Measurements from ENCODE around the gene STARD3NL. TPM values are rescaled to one million over a fixed set of nuclear protein-coding genes. Genes with fewer than 3 reads are reported as not detected.
A peak's percentile ranks its signal among the peaks of the same experiment; 100 is the strongest.

STARD3NL gene
- total RNA-seq, 1 experiment from 2014 or later: 30.6 TPM

DNA sequence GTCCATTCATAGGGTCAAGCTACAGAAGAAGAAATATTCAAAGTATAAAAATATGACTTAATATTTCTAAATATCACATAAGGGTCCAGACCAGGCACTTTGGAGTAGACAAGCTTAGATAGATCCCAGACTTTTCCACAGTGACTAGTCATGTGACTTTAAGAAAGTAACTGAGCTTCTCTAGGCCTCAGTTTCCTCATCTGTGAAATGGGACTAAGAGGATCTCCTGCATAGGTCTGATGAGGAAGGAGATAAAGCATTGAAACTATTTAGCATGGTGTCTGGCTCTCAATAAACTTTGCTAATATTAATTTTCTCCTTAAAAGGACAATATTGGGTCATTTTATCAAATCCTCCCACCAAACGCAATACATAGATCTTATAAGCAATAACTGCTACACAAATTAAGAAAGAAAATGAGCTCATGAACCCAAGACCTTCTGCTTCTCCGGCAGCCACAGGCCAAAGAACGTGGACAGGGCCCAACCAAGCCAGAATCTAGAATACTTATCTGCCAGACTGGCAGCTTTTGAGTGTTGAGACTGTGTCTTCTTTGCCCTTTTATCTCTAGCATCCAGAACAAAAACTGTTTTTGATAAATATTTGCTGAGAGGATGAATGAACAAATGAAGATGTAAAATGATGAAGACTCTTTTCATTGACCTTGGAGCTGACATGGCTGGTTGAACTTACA, 97.0 kb downstream of the STARD3NL start (continued):
- no peak for TF ChIP-seq ZNF138 (CRISPR knock-in tag; conservative IDR thresholded peaks at IDR 0.05)

DNA sequence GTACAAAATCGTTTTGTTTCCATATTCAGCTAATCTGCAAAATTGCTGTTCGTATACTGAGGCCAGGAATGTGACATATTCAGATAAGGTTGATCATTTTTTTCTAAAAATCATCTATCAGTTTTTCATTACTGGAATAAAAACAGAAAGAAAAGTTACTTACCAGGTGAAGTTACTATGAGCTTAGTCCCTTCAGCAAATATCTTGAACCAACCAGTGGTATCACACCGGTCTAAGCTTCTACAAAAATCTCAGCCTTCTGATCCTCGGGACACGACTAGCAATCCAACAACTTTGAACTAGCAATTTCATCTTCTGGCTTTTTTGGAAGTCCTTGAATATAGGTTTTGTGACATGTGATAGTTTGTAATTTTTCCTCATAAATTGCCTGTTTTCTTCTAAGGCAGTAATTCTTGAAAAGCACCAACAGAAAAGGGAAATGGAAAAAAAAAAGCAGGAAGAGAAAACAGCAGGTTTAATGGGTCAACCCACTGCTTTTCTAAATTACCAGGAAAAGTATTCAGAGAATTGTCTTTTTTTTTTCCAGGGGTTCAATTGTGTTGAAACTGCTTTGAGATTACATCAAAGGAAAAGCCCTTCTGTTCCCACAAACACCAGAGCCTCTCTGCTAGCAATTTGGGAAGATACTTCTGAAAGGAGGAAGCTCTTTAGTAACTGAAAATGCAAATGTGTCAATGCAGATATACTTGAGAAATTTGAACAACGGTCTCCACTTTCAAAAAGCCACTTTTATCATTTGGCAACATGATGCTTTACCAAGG, 98.2 kb downstream of the STARD3NL start:
- ChIA-PET CTCF (interaction anchor here (1.0 to 2.3 kb wide), 2 partner anchors 59 to 92 kb away, joined by 3 to 6 read pairs; no protein-coding TSS in a partner anchor), POLR2A (no interaction called here)
- no peak for DNase-seq (ENCODE audit: low spot score)
- H3K4me1 Mint-ChIP-seq: peaks cover 27% of the 10 kb centered on the region
- no peak for TF ChIP-seq TP53 (CRISPR knock-in tag; IDR thresholded peaks at IDR 0.05)
- TF ChIP-seq ATF1 (CRISPR knock-in tag; IDR thresholded peaks at IDR 0.05): no peak
- TF ChIP-seq, protein P1, sequence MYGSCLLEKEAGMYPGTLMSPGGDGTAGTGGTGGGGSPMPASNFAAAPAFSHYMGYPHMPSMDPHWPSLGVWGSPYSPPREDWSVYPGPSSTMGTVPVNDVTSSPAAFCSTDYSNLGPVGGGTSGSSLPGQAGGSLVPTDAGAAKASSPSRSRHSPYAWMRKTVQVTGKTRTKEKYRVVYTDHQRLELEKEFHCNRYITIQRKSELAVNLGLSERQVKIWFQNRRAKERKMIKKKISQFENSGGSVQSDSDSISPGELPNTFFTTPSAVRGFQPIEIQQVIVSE (CRISPR knock-in tag; IDR thresholded peaks at IDR 0.05; ENCODE audit: borderline replicate concordance): no peak
- no peak for TF ChIP-seq FOXJ3 (CRISPR knock-in tag; IDR thresholded peaks at IDR 0.05; ENCODE audit: borderline replicate concordance)
- no peak for TF ChIP-seq RELA (CRISPR knock-in tag; IDR thresholded peaks at IDR 0.05; ENCODE audit: borderline replicate concordance)
- TF ChIP-seq, protein P2, sequence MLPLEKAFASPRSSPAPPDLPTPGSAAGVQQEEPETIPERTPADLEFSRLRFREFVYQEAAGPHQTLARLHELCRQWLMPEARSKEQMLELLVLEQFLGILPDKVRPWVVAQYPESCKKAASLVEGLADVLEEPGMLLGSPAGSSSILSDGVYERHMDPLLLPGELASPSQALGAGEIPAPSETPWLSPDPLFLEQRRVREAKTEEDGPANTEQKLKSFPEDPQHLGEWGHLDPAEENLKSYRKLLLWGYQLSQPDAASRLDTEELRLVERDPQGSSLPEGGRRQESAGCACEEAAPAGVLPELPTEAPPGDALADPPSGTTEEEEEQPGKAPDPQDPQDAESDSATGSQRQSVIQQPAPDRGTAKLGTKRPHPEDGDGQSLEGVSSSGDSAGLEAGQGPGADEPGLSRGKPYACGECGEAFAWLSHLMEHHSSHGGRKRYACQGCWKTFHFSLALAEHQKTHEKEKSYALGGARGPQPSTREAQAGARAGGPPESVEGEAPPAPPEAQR (CRISPR knock-in tag; IDR thresholded peaks at IDR 0.05): no peak
- no peak for TF ChIP-seq OVOL2 (CRISPR knock-in tag; IDR thresholded peaks at IDR 0.05; ENCODE audit: borderline replicate concordance)
- no peak for TF ChIP-seq TEAD4 (CRISPR knock-in tag; IDR thresholded peaks at IDR 0.05)
- no peaks in the 10 kb centered on the region for H3K9me3 Mint-ChIP-seq
- H3K36me3 Mint-ChIP-seq: no peaks in the 10 kb centered on the region
- no peaks in the 10 kb centered on the region for H3K27me3 Mint-ChIP-seq (ENCODE audit: low read depth)
- no peak for ATAC-seq
- peak overlapping the region; percentile 42 for H3K27ac Mint-ChIP-seq
- H3K4me3 Mint-ChIP-seq: no peak overlapping the region

- peaks cover 26% of the 10 kb centered on the region for H3K4me1 Mint-ChIP-seq
- no peak overlapping the region for H3K4me3 Mint-ChIP-seq
- no peak overlapping the region for H3K27ac Mint-ChIP-seq
- DNase-seq (ENCODE audit: low spot score) (no peak), ATAC-seq (no peak)
- ChIA-PET POLR2A (no interaction called here), CTCF (no interaction called here)
- H3K27me3 Mint-ChIP-seq (ENCODE audit: low read depth): no peaks in the 10 kb centered on the region; the same call in 1 of the 2 replicates
- H3K9me3 Mint-ChIP-seq: no peaks in the 10 kb centered on the region
- no peaks in the 10 kb centered on the region for H3K36me3 Mint-ChIP-seq
- TF ChIP-seq NR2C2 (CRISPR knock-in tag; IDR thresholded peaks at IDR 0.05) (no peak), CREM (CRISPR knock-in tag; IDR thresholded peaks at IDR 0.05) (no peak), USF2 (CRISPR knock-in tag; IDR thresholded peaks at IDR 0.05) (no peak), ATF3 (CRISPR knock-in tag; conservative IDR thresholded peaks at IDR 0.05) (no peak), FOXK1 (CRISPR knock-in tag; IDR thresholded peaks at IDR 0.05) (no peak), MXD4 (CRISPR knock-in tag; IDR thresholded peaks at IDR 0.05; ENCODE audit: borderline replicate concordance) (no peak), EMX1 (CRISPR knock-in tag; IDR thresholded peaks at IDR 0.05) (no peak), OVOL2 (CRISPR knock-in tag; IDR thresholded peaks at IDR 0.05; ENCODE audit: borderline replicate concordance) (no peak), SMAD4 (CRISPR knock-in tag; IDR thresholded peaks at IDR 0.05) (no peak), GTF2I (CRISPR knock-in tag; conservative IDR thresholded peaks at IDR 0.05) (no peak)
- TF ChIP-seq, protein P3, sequence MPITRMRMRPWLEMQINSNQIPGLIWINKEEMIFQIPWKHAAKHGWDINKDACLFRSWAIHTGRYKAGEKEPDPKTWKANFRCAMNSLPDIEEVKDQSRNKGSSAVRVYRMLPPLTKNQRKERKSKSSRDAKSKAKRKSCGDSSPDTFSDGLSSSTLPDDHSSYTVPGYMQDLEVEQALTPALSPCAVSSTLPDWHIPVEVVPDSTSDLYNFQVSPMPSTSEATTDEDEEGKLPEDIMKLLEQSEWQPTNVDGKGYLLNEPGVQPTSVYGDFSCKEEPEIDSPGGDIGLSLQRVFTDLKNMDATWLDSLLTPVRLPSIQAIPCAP (CRISPR knock-in tag; IDR thresholded peaks at IDR 0.05): no peak
- TF ChIP-seq, protein P4, sequence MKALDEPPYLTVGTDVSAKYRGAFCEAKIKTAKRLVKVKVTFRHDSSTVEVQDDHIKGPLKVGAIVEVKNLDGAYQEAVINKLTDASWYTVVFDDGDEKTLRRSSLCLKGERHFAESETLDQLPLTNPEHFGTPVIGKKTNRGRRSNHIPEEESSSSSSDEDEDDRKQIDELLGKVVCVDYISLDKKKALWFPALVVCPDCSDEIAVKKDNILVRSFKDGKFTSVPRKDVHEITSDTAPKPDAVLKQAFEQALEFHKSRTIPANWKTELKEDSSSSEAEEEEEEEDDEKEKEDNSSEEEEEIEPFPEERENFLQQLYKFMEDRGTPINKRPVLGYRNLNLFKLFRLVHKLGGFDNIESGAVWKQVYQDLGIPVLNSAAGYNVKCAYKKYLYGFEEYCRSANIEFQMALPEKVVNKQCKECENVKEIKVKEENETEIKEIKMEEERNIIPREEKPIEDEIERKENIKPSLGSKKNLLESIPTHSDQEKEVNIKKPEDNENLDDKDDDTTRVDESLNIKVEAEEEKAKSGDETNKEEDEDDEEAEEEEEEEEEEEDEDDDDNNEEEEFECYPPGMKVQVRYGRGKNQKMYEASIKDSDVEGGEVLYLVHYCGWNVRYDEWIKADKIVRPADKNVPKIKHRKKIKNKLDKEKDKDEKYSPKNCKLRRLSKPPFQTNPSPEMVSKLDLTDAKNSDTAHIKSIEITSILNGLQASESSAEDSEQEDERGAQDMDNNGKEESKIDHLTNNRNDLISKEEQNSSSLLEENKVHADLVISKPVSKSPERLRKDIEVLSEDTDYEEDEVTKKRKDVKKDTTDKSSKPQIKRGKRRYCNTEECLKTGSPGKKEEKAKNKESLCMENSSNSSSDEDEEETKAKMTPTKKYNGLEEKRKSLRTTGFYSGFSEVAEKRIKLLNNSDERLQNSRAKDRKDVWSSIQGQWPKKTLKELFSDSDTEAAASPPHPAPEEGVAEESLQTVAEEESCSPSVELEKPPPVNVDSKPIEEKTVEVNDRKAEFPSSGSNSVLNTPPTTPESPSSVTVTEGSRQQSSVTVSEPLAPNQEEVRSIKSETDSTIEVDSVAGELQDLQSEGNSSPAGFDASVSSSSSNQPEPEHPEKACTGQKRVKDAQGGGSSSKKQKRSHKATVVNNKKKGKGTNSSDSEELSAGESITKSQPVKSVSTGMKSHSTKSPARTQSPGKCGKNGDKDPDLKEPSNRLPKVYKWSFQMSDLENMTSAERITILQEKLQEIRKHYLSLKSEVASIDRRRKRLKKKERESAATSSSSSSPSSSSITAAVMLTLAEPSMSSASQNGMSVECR (CRISPR knock-in tag; IDR thresholded peaks at IDR 0.05; ENCODE audit: borderline replicate concordance): no peak
- TF ChIP-seq, protein P5, sequence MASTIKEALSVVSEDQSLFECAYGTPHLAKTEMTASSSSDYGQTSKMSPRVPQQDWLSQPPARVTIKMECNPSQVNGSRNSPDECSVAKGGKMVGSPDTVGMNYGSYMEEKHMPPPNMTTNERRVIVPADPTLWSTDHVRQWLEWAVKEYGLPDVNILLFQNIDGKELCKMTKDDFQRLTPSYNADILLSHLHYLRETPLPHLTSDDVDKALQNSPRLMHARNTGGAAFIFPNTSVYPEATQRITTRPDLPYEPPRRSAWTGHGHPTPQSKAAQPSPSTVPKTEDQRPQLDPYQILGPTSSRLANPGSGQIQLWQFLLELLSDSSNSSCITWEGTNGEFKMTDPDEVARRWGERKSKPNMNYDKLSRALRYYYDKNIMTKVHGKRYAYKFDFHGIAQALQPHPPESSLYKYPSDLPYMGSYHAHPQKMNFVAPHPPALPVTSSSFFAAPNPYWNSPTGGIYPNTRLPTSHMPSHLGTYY (CRISPR knock-in tag; IDR thresholded peaks at IDR 0.05): no peak
These were observed 102.0 kb downstream of the STARD3NL start for GRCh38 chr7:38280000-38280399.
